A673 (cell line): ENCODE data around the gene THRB. TPM values are rescaled to one million over a fixed set of nuclear protein-coding genes. Genes with fewer than 3 reads are reported as not detected.

Experiments
- BruUV-seq: library from RNA; stranded (reverse); fragments of 400-500 nt; replicated peaks from 2 replicates; lab custom pipeline; 2021; lab: Mats Ljungman, UMichigan
- CTCF ChIA-PET: fragments of 300-600 bp; sonication (Branson Sonifier 250); formaldehyde crosslinking; loops from one replicate; lab custom pipeline; 2022; ENCODE audit warnings: antibody characterized with exemption; lab: Charles Lee
- POLR2A ChIA-PET: fragments of 300-600 bp; sonication (Branson Sonifier 250); formaldehyde crosslinking; loops from one replicate; lab custom pipeline; 2022; ENCODE audit warnings: antibody characterized with exemption; ENCODE audit not compliant: low non-redundant PET; lab: Charles Lee
- DNase-seq: peaks from one replicate; pipeline ENCODE4 v3.0.0-alpha.2; 2015; ENCODE audit warnings: low spot score
- H3K27ac ChIP-seq: fragments of 200-600 bp; sonication (generic); 2 replicates; pipeline ENCODE4 v1.5.1; 2016; ENCODE audit warnings: mixed run types, low read depth, mild to moderate bottlenecking, mixed read lengths, antibody characterized with exemption, low read length; ENCODE audit not compliant: poor library complexity, severe bottlenecking
- H3K27me3 ChIP-seq: fragments of 200-600 bp; sonication (generic); replicated peaks from 2 replicates; pipeline ENCODE4 v1.6.1; 2017; ENCODE audit warnings: mixed run types, low read depth, mild to moderate bottlenecking, mixed read lengths, antibody characterized with exemption, low read length; ENCODE audit not compliant: insufficient read depth, poor library complexity
- H3K36me3 ChIP-seq: fragments of 200-600 bp; sonication (generic); 2 replicates; pipeline ENCODE4 v1.6.1; 2016; ENCODE audit warnings: mixed run types, mild to moderate bottlenecking, mixed read lengths, antibody characterized with exemption, low read length; ENCODE audit not compliant: insufficient read depth, poor library complexity, severe bottlenecking
- H3K4me1 ChIP-seq: fragments of 200-600 bp; sonication (generic); 2 replicates; pipeline ENCODE4 v1.6.1; 2017; ENCODE audit warnings: mixed run types, mild to moderate bottlenecking, mixed read lengths, antibody characterized with exemption, low read length; ENCODE audit not compliant: insufficient read depth, poor library complexity, severe bottlenecking
- H3K4me3 ChIP-seq: fragments of 200-600 bp; sonication (generic); 2 replicates; pipeline ENCODE4 v1.5.1; 2016; ENCODE audit warnings: low read depth, mixed run types, mild to moderate bottlenecking, mixed read lengths, low read length; ENCODE audit not compliant: poor library complexity, severe bottlenecking
- H3K9me3 ChIP-seq: fragments of 200-600 bp; sonication (generic); 2 replicates; pipeline ENCODE4 v1.6.1; 2016; ENCODE audit warnings: mixed run types, low read depth, mild to moderate bottlenecking, mixed read lengths, antibody characterized with exemption, low read length; ENCODE audit not compliant: poor library complexity, severe bottlenecking
- CTCF ChIP-seq: fragments of 300-800, 200-600 bp; sonication (generic); conservative IDR thresholded peaks from 2 replicates; pipeline ENCODE4 v1.5.1; 2017; ENCODE audit warnings: low read depth, mild to moderate bottlenecking, antibody characterized with exemption, low read length, moderate library complexity, mixed read lengths
- EZH2 ChIP-seq: fragments of 200-600 bp; sonication (generic); IDR thresholded peaks from 2 replicates; pipeline ENCODE4 v1.6.1; 2017; ENCODE audit warnings: borderline replicate concordance, low read depth, mild to moderate bottlenecking, mixed read lengths, antibody characterized with exemption, low read length; ENCODE audit not compliant: poor library complexity, severe bottlenecking
- intact Hi-C: fragments of 100-400 bp; cut with micrococcal nuclease; formaldehyde crosslinking; loops from one replicate; pipeline ENCODE4 v1.10.0; 2022; ENCODE audit not compliant: unreplicated experiment
- total RNA-seq: library from RNA; stranded (reverse); gene quantifications from 2 replicates; pipeline ENCODE4 v1.2.3, GENCODE V29; 2021

The THRB gene
- total RNA-seq, 1 experiment from 2014 or later: 0.11 TPM

DNA sequence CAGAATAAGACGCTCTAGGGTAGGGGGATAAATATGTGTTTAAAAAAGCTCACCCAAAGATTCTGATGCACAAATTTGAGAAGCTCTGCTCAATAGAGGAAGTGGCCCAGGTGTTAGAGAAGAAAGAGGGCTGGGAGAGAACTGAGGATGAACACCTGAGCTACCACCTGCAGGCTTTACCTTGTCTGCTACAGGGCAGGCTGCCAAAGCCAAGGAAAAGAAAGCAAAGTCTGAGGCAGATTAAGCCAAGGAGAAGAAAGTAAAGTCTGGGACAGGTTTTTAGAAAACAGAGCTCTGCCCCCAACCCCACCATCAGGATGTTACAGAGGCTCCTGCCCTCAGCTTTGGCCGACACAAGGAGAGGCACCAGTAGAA, 92.9 kb downstream of the THRB start:
- ChIA-PET POLR2A (no interaction called here), CTCF (no interaction called here)
- no TSS peak for BruUV-seq
- no peak for TF ChIP-seq EZH2
- Histone ChIP-seq H3K4me1 (no peaks in the 10 kb centered on the region), H3K27me3 (no peaks in the 10 kb centered on the region), H3K27ac (no peak overlapping the region), H3K9me3 (no peaks in the 10 kb centered on the region), H3K36me3 (no peaks in the 10 kb centered on the region), H3K4me3 (no peak overlapping the region)
- intact Hi-C loops: no loop called here
- no peak for DNase-seq

GRCh38 chr3:24401090-24401810, 93.4 kb downstream of the THRB start:
- intact Hi-C loops: no loop called here
- no peak for DNase-seq
- TF ChIP-seq EZH2 (no peak), CTCF (no peak)
- Histone ChIP-seq H3K27me3 (no peaks in the 10 kb centered on the region), H3K36me3 (no peaks in the 10 kb centered on the region), H3K27ac (no peak overlapping the region), H3K4me1 (no peaks in the 10 kb centered on the region), H3K4me3 (no peak overlapping the region), H3K9me3 (no peaks in the 10 kb centered on the region)
- no TSS peak for BruUV-seq
- CTCF ChIA-PET: no interaction called here
- POLR2A ChIA-PET: no interaction called here

DNA sequence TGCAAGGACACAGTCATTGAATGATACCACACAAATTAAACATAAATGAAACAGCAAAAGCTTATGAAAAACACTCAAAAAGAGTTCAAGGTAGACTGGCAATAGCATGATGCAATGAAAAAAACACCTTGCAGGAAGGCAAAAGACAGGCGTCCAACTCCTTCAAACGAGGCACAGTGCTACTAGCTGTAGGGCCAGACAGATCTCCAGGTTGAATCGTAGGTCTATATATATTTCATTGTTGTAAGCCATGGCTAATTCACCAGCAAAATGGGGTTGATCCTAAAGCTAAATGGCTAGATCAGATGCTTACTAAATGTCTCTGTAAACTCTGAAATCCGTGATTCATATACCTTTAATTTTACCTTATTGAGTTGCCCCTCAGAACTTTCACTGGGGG, 94.2 kb downstream of the THRB start:
- intact Hi-C loops: no loop called here
- CTCF ChIA-PET: no interaction called here

More for the DNA sequence above, 94.2 kb downstream of the THRB start:
- no peaks in the 10 kb centered on the region for H3K27me3 ChIP-seq
- H3K4me3 ChIP-seq: no peak overlapping the region
- no peak for DNase-seq
- no TSS peak for BruUV-seq
- TF ChIP-seq EZH2 (no peak), CTCF (no peak)
- POLR2A ChIA-PET: no interaction called here
- H3K27ac ChIP-seq: no peak overlapping the region
- no peaks in the 10 kb centered on the region for H3K36me3 ChIP-seq
- no peaks in the 10 kb centered on the region for H3K4me1 ChIP-seq
- H3K9me3 ChIP-seq: no peaks in the 10 kb centered on the region
